ENCODE data around the gene SHISA3.
A peak's percentile ranks its signal among the peaks of the same experiment; 100 is the strongest.

The SHISA3 gene

GRCh38 chr4:42399393-42399792, 2.1 kb downstream of the SHISA3 start:
- Histone ChIP-seq H3K4me2 (ENCODE audit: insufficient read depth, low read length, poor library complexity, severe bottlenecking) (peak overlapping the region; percentile 97), H3K9me3 (replicated peaks in 1 of 2; ENCODE audit: control insufficient read depth in 2 of 2, insufficient read depth in 1 of 2, low read depth in 1 of 2, low read length in 2 of 2) (no peaks in the 10 kb centered on the region), H3K36me3 (replicated peaks in 1 of 2; ENCODE audit: control insufficient read depth in 2 of 2, insufficient read depth in 2 of 2, low read length in 2 of 2) (no peaks in the 10 kb centered on the region), H2AFZ (ENCODE audit: low read length) (no peak overlapping the region), H3K4me3 (ENCODE audit: low read length in 2 of 2) (peak overlapping the region in 1 of 2 donors; percentile 70), H2AK5ac (ENCODE audit: low read depth, low read length) (no peak overlapping the region), H2BK12ac (ENCODE audit: low read length) (no peak overlapping the region), H3K79me1 (ENCODE audit: low read depth, low read length) (no peaks in the 10 kb centered on the region), H3K27ac (replicated peaks; ENCODE audit: low read length) (no peak overlapping the region), H3K4ac (ENCODE audit: low read length) (no peak overlapping the region), H3K27me3 (ENCODE audit: control insufficient read depth in 3 of 3, insufficient read depth in 3 of 3, low read depth in 1 of 3, low read length in 3 of 3) (peaks cover 9 to 74% (median 54%) of the 10 kb centered on the region in 3 experiments), H3K18ac (ENCODE audit: low read length) (peak overlapping the region; percentile 12), H4K91ac (ENCODE audit: low read depth, low read length, poor library complexity) (no peak overlapping the region), H2BK15ac (ENCODE audit: low read length) (no peak overlapping the region), H4K8ac (ENCODE audit: low read depth, low read length) (no peak overlapping the region), H3K9ac (ENCODE audit: low read depth, low read length, poor library complexity) (peak overlapping the region; percentile 32), H3K23ac (ENCODE audit: low read depth, low read length, poor library complexity) (no peak overlapping the region), H2BK5ac (ENCODE audit: low read length) (no peak overlapping the region), H2BK120ac (ENCODE audit: low read depth, low read length) (no peak overlapping the region), H3K14ac (ENCODE audit: low read length) (no peak overlapping the region), H3K4me1 (ENCODE audit: control insufficient read depth in 2 of 2, insufficient read depth in 1 of 2, low read depth in 1 of 2, low read length in 2 of 2) (peaks cover 8 to 15% of the 10 kb centered on the region in 2 donors)
- no CpG with 5 or more reads among the region's 10 CpGs for WGBS, 2 donors (ENCODE audit: extremely low coverage in 2 of 2, insufficient read length in 2 of 2, insufficient replicate concordance in 1 of 2)
- DNase-seq (ENCODE audit: low spot score) = no peak

DNA sequence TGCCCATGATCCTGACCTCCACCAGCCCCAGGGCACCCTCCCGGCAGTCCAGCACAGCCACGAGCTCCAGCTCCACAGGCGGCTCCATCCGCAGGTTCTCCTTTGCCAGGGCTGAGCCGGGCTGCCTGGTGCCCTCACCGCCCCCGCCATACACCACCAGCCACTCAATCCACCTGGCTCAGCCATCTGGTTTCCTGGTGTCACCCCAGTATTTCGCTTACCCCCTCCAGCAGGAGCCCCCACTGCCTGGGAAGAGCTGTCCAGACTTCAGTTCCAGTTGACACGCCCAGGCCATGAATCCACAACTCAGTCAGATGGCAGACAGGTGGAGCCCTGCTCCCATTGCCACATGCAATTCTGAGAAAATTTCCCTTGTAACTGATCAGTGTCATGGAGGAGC, 3.9 kb downstream of the SHISA3 start:
- Histone ChIP-seq H3K9ac (ENCODE audit: low read depth, low read length, poor library complexity) (no peak overlapping the region), H3K79me1 (ENCODE audit: low read depth, low read length) (no peaks in the 10 kb centered on the region), H2BK15ac (ENCODE audit: low read length) (no peak overlapping the region), H3K27ac (replicated peaks; ENCODE audit: low read length) (no peak overlapping the region), H3K4ac (ENCODE audit: low read length) (no peak overlapping the region), H2AFZ (ENCODE audit: low read length) (no peak overlapping the region), H3K9me3 (replicated peaks in 1 of 2; ENCODE audit: control insufficient read depth in 2 of 2, insufficient read depth in 1 of 2, low read depth in 1 of 2, low read length in 2 of 2) (no peaks in the 10 kb centered on the region), H3K23ac (ENCODE audit: low read depth, low read length, poor library complexity) (peak overlapping the region; percentile 35), H2AK5ac (ENCODE audit: low read depth, low read length) (no peak overlapping the region), H3K18ac (ENCODE audit: low read length) (no peak overlapping the region), H4K91ac (ENCODE audit: low read depth, low read length, poor library complexity) (no peak overlapping the region), H3K27me3 (ENCODE audit: control insufficient read depth in 3 of 3, insufficient read depth in 3 of 3, low read depth in 1 of 3, low read length in 3 of 3) (peaks cover 9 to 57% (median 46%) of the 10 kb centered on the region in 3 experiments), H4K8ac (ENCODE audit: low read depth, low read length) (no peak overlapping the region), H3K4me2 (ENCODE audit: insufficient read depth, low read length, poor library complexity, severe bottlenecking) (no peak overlapping the region), H2BK5ac (ENCODE audit: low read length) (no peak overlapping the region), H2BK120ac (ENCODE audit: low read depth, low read length) (no peak overlapping the region), H3K4me3 (ENCODE audit: low read length in 2 of 2) (no peak overlapping the region), H3K14ac (ENCODE audit: low read length) (no peak overlapping the region), H3K36me3 (replicated peaks in 1 of 2; ENCODE audit: control insufficient read depth in 2 of 2, insufficient read depth in 2 of 2, low read length in 2 of 2) (no peaks in the 10 kb centered on the region), H3K4me1 (ENCODE audit: control insufficient read depth in 2 of 2, insufficient read depth in 1 of 2, low read depth in 1 of 2, low read length in 2 of 2) (peaks cover 8 to 15% of the 10 kb centered on the region in 2 donors), H2BK12ac (ENCODE audit: low read length) (no peak overlapping the region)
- no CpG with 5 or more reads among the region's 9 CpGs for WGBS, 2 donors (ENCODE audit: extremely low coverage in 2 of 2, insufficient read length in 2 of 2, insufficient replicate concordance in 1 of 2)
- no peak for DNase-seq (ENCODE audit: low spot score)

DNA sequence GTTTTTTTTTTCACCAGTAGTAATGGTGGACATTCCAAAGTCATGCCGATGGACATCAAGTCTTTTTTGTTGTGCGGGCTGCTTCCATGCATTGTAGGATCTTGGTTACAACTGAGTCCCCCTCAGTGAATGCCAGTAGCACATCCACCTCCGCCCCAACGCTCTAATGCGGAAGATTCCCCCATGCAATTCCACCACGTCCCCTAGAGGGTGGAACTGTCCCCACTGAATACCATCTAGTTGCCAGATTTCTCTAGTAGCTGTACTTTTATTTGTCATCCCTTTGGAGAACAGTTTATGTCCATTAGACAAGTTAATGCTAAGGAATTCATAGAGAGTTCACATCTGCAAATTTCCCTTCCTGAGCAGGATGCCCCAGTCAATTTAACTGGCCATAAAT, 6.7 kb downstream of the SHISA3 start:
- no peak overlapping the region for H3K4ac ChIP-seq (ENCODE audit: low read length)
- no peak overlapping the region for H3K4me2 ChIP-seq (ENCODE audit: insufficient read depth, low read length, poor library complexity, severe bottlenecking)
- H4K8ac ChIP-seq (ENCODE audit: low read depth, low read length) = no peak overlapping the region
- DNase-seq (ENCODE audit: low spot score) = no peak
- H3K27ac ChIP-seq (replicated peaks; ENCODE audit: low read length) = no peak overlapping the region
- H3K18ac ChIP-seq (ENCODE audit: low read length) = no peak overlapping the region
- H3K79me1 ChIP-seq (ENCODE audit: low read depth, low read length) = no peaks in the 10 kb centered on the region
- peaks cover 0 to 29% (median 23%) of the 10 kb centered on the region in 3 experiments for H3K27me3 ChIP-seq (ENCODE audit: control insufficient read depth in 3 of 3, insufficient read depth in 3 of 3, low read depth in 1 of 3, low read length in 3 of 3)
- H3K4me1 ChIP-seq (ENCODE audit: control insufficient read depth in 2 of 2, insufficient read depth in 1 of 2, low read depth in 1 of 2, low read length in 2 of 2) = peaks cover 0 to 6% of the 10 kb centered on the region in 2 donors
- no peak overlapping the region for H4K91ac ChIP-seq (ENCODE audit: low read depth, low read length, poor library complexity)
- no peak overlapping the region for H3K14ac ChIP-seq (ENCODE audit: low read length)
- no peak overlapping the region for H3K4me3 ChIP-seq (ENCODE audit: low read length in 2 of 2)
- H2BK5ac ChIP-seq (ENCODE audit: low read length) = no peak overlapping the region
- H2AFZ ChIP-seq (ENCODE audit: low read length) = no peak overlapping the region
- no peak overlapping the region for H3K9ac ChIP-seq (ENCODE audit: low read depth, low read length, poor library complexity)
- no CpG with 5 or more reads among the region's 6 CpGs for WGBS, 2 donors (ENCODE audit: extremely low coverage in 2 of 2, insufficient read length in 2 of 2, insufficient replicate concordance in 1 of 2)
- H2AK5ac ChIP-seq (ENCODE audit: low read depth, low read length) = no peak overlapping the region
- H3K36me3 ChIP-seq (replicated peaks in 1 of 2; ENCODE audit: control insufficient read depth in 2 of 2, insufficient read depth in 2 of 2, low read length in 2 of 2) = no peaks in the 10 kb centered on the region
- H2BK15ac ChIP-seq (ENCODE audit: low read length) = no peak overlapping the region
- no peak overlapping the region for H3K23ac ChIP-seq (ENCODE audit: low read depth, low read length, poor library complexity)
- H2BK120ac ChIP-seq (ENCODE audit: low read depth, low read length) = no peak overlapping the region
- H2BK12ac ChIP-seq (ENCODE audit: low read length) = no peak overlapping the region
- H3K9me3 ChIP-seq (replicated peaks in 1 of 2; ENCODE audit: control insufficient read depth in 2 of 2, insufficient read depth in 1 of 2, low read depth in 1 of 2, low read length in 2 of 2) = no peaks in the 10 kb centered on the region

GRCh38 chr4:42410446-42410845, 13.2 kb downstream of the SHISA3 start:
- no peak overlapping the region for H3K18ac ChIP-seq (ENCODE audit: low read length)
- no CpG with 5 or more reads among the region's 3 CpGs for WGBS, 2 donors (ENCODE audit: extremely low coverage in 2 of 2, insufficient read length in 2 of 2, insufficient replicate concordance in 1 of 2)
- no peak overlapping the region for H3K9ac ChIP-seq (ENCODE audit: low read depth, low read length, poor library complexity)
- no peak overlapping the region for H2BK12ac ChIP-seq (ENCODE audit: low read length)
- no peaks in the 10 kb centered on the region for H3K79me1 ChIP-seq (ENCODE audit: low read depth, low read length)
- H4K8ac ChIP-seq (ENCODE audit: low read depth, low read length) = no peak overlapping the region
- H3K27ac ChIP-seq (replicated peaks; ENCODE audit: low read length) = no peak overlapping the region
- no peak overlapping the region for H2BK120ac ChIP-seq (ENCODE audit: low read depth, low read length)
- DNase-seq (ENCODE audit: low spot score) = no peak
- H2BK5ac ChIP-seq (ENCODE audit: low read length) = no peak overlapping the region
- no peaks in the 10 kb centered on the region for H3K36me3 ChIP-seq (replicated peaks in 1 of 2; ENCODE audit: control insufficient read depth in 2 of 2, insufficient read depth in 2 of 2, low read length in 2 of 2)
- no peaks in the 10 kb centered on the region for H3K4me1 ChIP-seq (ENCODE audit: control insufficient read depth in 2 of 2, insufficient read depth in 1 of 2, low read depth in 1 of 2, low read length in 2 of 2)
- H3K4me3 ChIP-seq (ENCODE audit: low read length in 2 of 2) = no peak overlapping the region
- H3K14ac ChIP-seq (ENCODE audit: low read length) = no peak overlapping the region
- H2AFZ ChIP-seq (ENCODE audit: low read length) = no peak overlapping the region
- no peak overlapping the region for H4K91ac ChIP-seq (ENCODE audit: low read depth, low read length, poor library complexity)
- H3K23ac ChIP-seq (ENCODE audit: low read depth, low read length, poor library complexity) = no peak overlapping the region
- H3K9me3 ChIP-seq (replicated peaks in 1 of 2; ENCODE audit: control insufficient read depth in 2 of 2, insufficient read depth in 1 of 2, low read depth in 1 of 2, low read length in 2 of 2) = no peaks in the 10 kb centered on the region
- no peak overlapping the region for H3K4ac ChIP-seq (ENCODE audit: low read length)
- no peak overlapping the region for H2AK5ac ChIP-seq (ENCODE audit: low read depth, low read length)
- no peaks in the 10 kb centered on the region for H3K27me3 ChIP-seq (ENCODE audit: control insufficient read depth in 3 of 3, insufficient read depth in 3 of 3, low read depth in 1 of 3, low read length in 3 of 3)
- no peak overlapping the region for H2BK15ac ChIP-seq (ENCODE audit: low read length)
- no peak overlapping the region for H3K4me2 ChIP-seq (ENCODE audit: insufficient read depth, low read length, poor library complexity, severe bottlenecking)
